ENCODE results near the gene ISOC2. TPM values are rescaled to one million over a fixed set of nuclear protein-coding genes. Genes with fewer than 3 reads are reported as not detected.

Gene ISOC2
- total RNA-seq, 1 donor from 2014 or later: 39.8 TPM

GRCh38 chr19:55472463-55472862, 11.0 kb upstream of the ISOC2 start:
- no peaks in the 10 kb centered on the region for H3K9me3 Mint-ChIP-seq (ENCODE audit: low read depth)
- H3K36me3 Mint-ChIP-seq (ENCODE audit: low read depth): no peaks in the 10 kb centered on the region
- no peak overlapping the region for H3K27ac Mint-ChIP-seq (ENCODE audit: unreplicated experiment)
- H3K27me3 Mint-ChIP-seq (ENCODE audit: low read depth): no peaks in the 10 kb centered on the region
- H3K4me3 Mint-ChIP-seq (ENCODE audit: unreplicated experiment): no peak overlapping the region
- DNase-seq (ENCODE audit: low spot score): no peak
- TF ChIP-seq CTCF (IDR thresholded peaks at IDR 0.05): no peak
- H3K4me1 Mint-ChIP-seq (ENCODE audit: low read depth): peaks cover 27% of the 10 kb centered on the region

GRCh38 chr19:55471266-55471665, 9.8 kb upstream of the ISOC2 start:
- no peak overlapping the region for H3K4me3 Mint-ChIP-seq (ENCODE audit: unreplicated experiment)
- peaks cover 24% of the 10 kb centered on the region for H3K4me1 Mint-ChIP-seq (ENCODE audit: low read depth)
- no peak overlapping the region for H3K27ac Mint-ChIP-seq (ENCODE audit: unreplicated experiment)
- no peak for TF ChIP-seq CTCF (IDR thresholded peaks at IDR 0.05)
- no peaks in the 10 kb centered on the region for H3K9me3 Mint-ChIP-seq (ENCODE audit: low read depth)
- no peaks in the 10 kb centered on the region for H3K36me3 Mint-ChIP-seq (ENCODE audit: low read depth)
- DNase-seq (ENCODE audit: low spot score): no peak
- H3K27me3 Mint-ChIP-seq (ENCODE audit: low read depth): no peaks in the 10 kb centered on the region

- H3K4me3 Mint-ChIP-seq (ENCODE audit: unreplicated experiment): no peak overlapping the region
- H3K27me3 Mint-ChIP-seq (ENCODE audit: low read depth): peaks cover under 1% of the 10 kb centered on the region
- H3K27ac Mint-ChIP-seq (ENCODE audit: unreplicated experiment): no peak overlapping the region
- no peaks in the 10 kb centered on the region for H3K9me3 Mint-ChIP-seq (ENCODE audit: low read depth)
- peak; percentile 8 for TF ChIP-seq CTCF (IDR thresholded peaks at IDR 0.05)
- no peak for DNase-seq (ENCODE audit: low spot score)
- no peaks in the 10 kb centered on the region for H3K36me3 Mint-ChIP-seq (ENCODE audit: low read depth)
- H3K4me1 Mint-ChIP-seq (ENCODE audit: low read depth): peaks cover 7% of the 10 kb centered on the region
Observed at GRCh38 chr19:55468054-55468393, 6.6 kb upstream of the ISOC2 start.

GRCh38 chr19:55467236-55468053, 6.0 kb upstream of the ISOC2 start:
- peak; percentile 99 for TF ChIP-seq CTCF (IDR thresholded peaks at IDR 0.05)
- H3K27me3 Mint-ChIP-seq (ENCODE audit: low read depth): peaks cover 2% of the 10 kb centered on the region
- no peaks in the 10 kb centered on the region for H3K9me3 Mint-ChIP-seq (ENCODE audit: low read depth)
- no peak overlapping the region for H3K4me3 Mint-ChIP-seq (ENCODE audit: unreplicated experiment)
- no peak overlapping the region for H3K27ac Mint-ChIP-seq (ENCODE audit: unreplicated experiment)
- DNase-seq (ENCODE audit: low spot score): no peak
- peaks cover 9% of the 10 kb centered on the region for H3K4me1 Mint-ChIP-seq (ENCODE audit: low read depth)
- H3K36me3 Mint-ChIP-seq (ENCODE audit: low read depth): no peaks in the 10 kb centered on the region

GRCh38 chr19:55466241-55466614, 4.8 kb upstream of the ISOC2 start:
- Mint-ChIP-seq H3K36me3 (ENCODE audit: low read depth) (no peaks in the 10 kb centered on the region), H3K27ac (ENCODE audit: unreplicated experiment) (no peak overlapping the region), H3K4me3 (ENCODE audit: unreplicated experiment) (no peak overlapping the region), H3K9me3 (ENCODE audit: low read depth) (no peaks in the 10 kb centered on the region), H3K27me3 (ENCODE audit: low read depth) (peaks cover 2% of the 10 kb centered on the region), H3K4me1 (ENCODE audit: low read depth) (peaks cover 21% of the 10 kb centered on the region)
- no peak for DNase-seq (ENCODE audit: low spot score)
- TF ChIP-seq CTCF (IDR thresholded peaks at IDR 0.05): no peak
